IMR-90 (cell line): ENCODE measurements around the gene CADM1. TPM values are rescaled to one million over a fixed set of nuclear protein-coding genes. Genes with fewer than 3 reads are reported as not detected.

Experiments
- ATAC-seq: fragments of 200-7000 bp; cut with Tn5 transposase; 2 replicates; pipeline ENCODE4 v1.9.1; 2020; ENCODE audit warnings: low read depth, mild to moderate bottlenecking, moderate library complexity
- BruUV-seq: library from RNA; stranded (reverse); fragments of 400-500 nt; replicated peaks from 2 replicates; lab custom pipeline; 2021; lab: Mats Ljungman, UMichigan
- CTCF ChIA-PET: fragments of 300-600 bp; formaldehyde crosslinking; extraction: SDS; loops from one replicate; lab custom pipeline; 2021; ENCODE audit warnings: antibody characterized with exemption; lab: Yijun Ruan, JAX
- POLR2A ChIA-PET: fragments of 300-600 bp; sonication (Branson Sonifier 250); formaldehyde crosslinking; loops from one replicate; lab custom pipeline; 2022; ENCODE audit warnings: antibody characterized with exemption; ENCODE audit not compliant: unreplicated experiment; lab: Charles Lee
- DNase-seq: peaks from one replicate; pipeline ENCODE4 v3.0.0; 2013
- H2AFZ ChIP-seq: replicated peaks from 2 replicates; pipeline ENCODE3; 2013; ENCODE audit warnings: low read length, mild to moderate bottlenecking; ENCODE audit not compliant: poor library complexity
- H2AK5ac ChIP-seq: 2 replicates; pipeline ENCODE4 v1.6.1; 2013; ENCODE audit warnings: low read depth, low read length, inconsistent platforms
- H2AK9ac ChIP-seq: replicated peaks from 2 replicates; pipeline ENCODE3; 2013; ENCODE audit warnings: mild to moderate bottlenecking, low read depth, low read length, moderate library complexity; ENCODE audit not compliant: poor library complexity
- H2BK120ac ChIP-seq: 2 replicates; pipeline ENCODE4 v1.6.1; 2013; ENCODE audit warnings: low read depth, low read length, inconsistent platforms
- H2BK15ac ChIP-seq: 3 replicates; pipeline ENCODE4 v1.6.1; 2013; ENCODE audit warnings: low read depth, low read length, inconsistent platforms
- H2BK20ac ChIP-seq: 2 replicates; pipeline ENCODE4 v1.6.1; 2013; ENCODE audit warnings: low read depth, mild to moderate bottlenecking, inconsistent platforms, low read length, moderate library complexity
- H2BK5ac ChIP-seq: 2 replicates; pipeline ENCODE4 v1.6.1; 2013; ENCODE audit warnings: mild to moderate bottlenecking, low read depth, low read length, inconsistent platforms; ENCODE audit not compliant: poor library complexity, severe bottlenecking
- H3K14ac ChIP-seq: replicated peaks from 2 replicates; pipeline ENCODE4 v1.6.1; 2013; ENCODE audit warnings: low read depth, low read length, inconsistent platforms
- H3K18ac ChIP-seq: 2 replicates; pipeline ENCODE4 v1.6.1; 2013; ENCODE audit warnings: low read depth, low read length, control low read depth
- H3K23ac ChIP-seq: 2 replicates; pipeline ENCODE4 v1.6.1; 2013; ENCODE audit warnings: low read depth, low read length, inconsistent platforms
- H3K27ac ChIP-seq: 2 replicates; pipeline ENCODE4 v1.5.1; 2013; ENCODE audit warnings: mild to moderate bottlenecking, control low read depth, low read length; ENCODE audit not compliant: insufficient read depth
- H3K27me3 ChIP-seq: 2 replicates; pipeline ENCODE4 v1.6.1; 2013; ENCODE audit warnings: low read length; ENCODE audit not compliant: control insufficient read depth, insufficient read depth
- H3K36me3 ChIP-seq: 2 replicates; pipeline ENCODE4 v1.6.1; 2013; ENCODE audit warnings: low read length, mixed read lengths; ENCODE audit not compliant: control insufficient read depth, insufficient read depth
- H3K4ac ChIP-seq: 2 replicates; pipeline ENCODE4 v1.6.1; 2013; ENCODE audit warnings: low read depth, low read length, inconsistent platforms
- H3K4me1 ChIP-seq: 2 replicates; pipeline ENCODE4 v1.6.1; 2013; ENCODE audit warnings: low read length, mixed read lengths; ENCODE audit not compliant: control insufficient read depth, insufficient read depth
- H3K4me2 ChIP-seq: 2 replicates; pipeline ENCODE4 v1.6.1; 2013; ENCODE audit warnings: low read depth, mild to moderate bottlenecking, control low read depth, low read length, moderate library complexity
- H3K4me3 ChIP-seq: 2 replicates; pipeline ENCODE4 v1.5.1; 2013; ENCODE audit warnings: low read depth, mild to moderate bottlenecking, control low read depth, low read length, moderate library complexity; ENCODE audit not compliant: insufficient read depth
- H3K56ac ChIP-seq: 2 replicates; pipeline ENCODE4 v1.6.1; 2013; ENCODE audit warnings: low read length, inconsistent platforms; ENCODE audit not compliant: insufficient read depth; ENCODE audit errors: extremely low read depth
- H3K79me1 ChIP-seq, 2 experiments: 2 replicates each; pipeline ENCODE4 v1.6.1; 2013; ENCODE audit warnings: low read length in 2 of 2, inconsistent platforms in 1 of 2, low read depth in 1 of 2
- H3K9ac ChIP-seq: 2 replicates; pipeline ENCODE4 v1.6.1; 2013; ENCODE audit warnings: low read depth, low read length, control low read depth
- H3K9me1 ChIP-seq: 2 replicates; pipeline ENCODE4 v1.6.1; 2013; ENCODE audit warnings: low read length, inconsistent platforms; ENCODE audit not compliant: insufficient read depth
- H3K9me3 ChIP-seq: 2 replicates; pipeline ENCODE4 v1.6.1; 2013; ENCODE audit warnings: low read length; ENCODE audit not compliant: control insufficient read depth, insufficient read depth
- H4K20me1 ChIP-seq: 2 replicates; pipeline ENCODE4 v1.6.1; 2013; ENCODE audit warnings: low read length, inconsistent platforms; ENCODE audit not compliant: insufficient read depth
- H4K5ac ChIP-seq: 2 replicates; pipeline ENCODE4 v1.6.1; 2013; ENCODE audit warnings: mild to moderate bottlenecking, low read depth, low read length, control low read depth
- H4K8ac ChIP-seq, 2 experiments: 2 replicates each; pipeline ENCODE4 v1.6.1; 2013; ENCODE audit warnings: low read depth in 2 of 2, low read length in 2 of 2, control low read depth in 1 of 2, inconsistent platforms in 1 of 2
- H4K91ac ChIP-seq: 2 replicates; pipeline ENCODE4 v1.6.1; 2013; ENCODE audit warnings: low read depth, low read length, inconsistent platforms; ENCODE audit not compliant: insufficient read depth
- CHD1 ChIP-seq: IDR thresholded peaks from 2 replicates; pipeline ENCODE4 v1.6.1; 2012; ENCODE audit warnings: low read depth, low read length, improper control_type of control experiment
- ELK1 ChIP-seq: fragments of 150-350 bp; IDR thresholded peaks from 2 replicates; pipeline ENCODE4 v1.6.1; 2016; ENCODE audit warnings: low read depth, mild to moderate bottlenecking, low read length, moderate library complexity, borderline replicate concordance
- FOS ChIP-seq: fragments of 150-350 bp; IDR thresholded peaks from 2 replicates; pipeline ENCODE4 v1.6.1; 2016; ENCODE audit warnings: low read depth, low read length
- MAFK ChIP-seq: IDR thresholded peaks from 2 replicates; pipeline ENCODE4 v1.6.1; 2012; ENCODE audit warnings: low read depth, low read length, improper control_type of control experiment
- MAZ ChIP-seq: IDR thresholded peaks from 2 replicates; pipeline ENCODE4 v1.6.1; 2012; ENCODE audit warnings: low read depth, mild to moderate bottlenecking, low read length, improper control_type of control experiment, moderate library complexity, borderline replicate concordance
- NFE2L2 ChIP-seq: fragments of 150-350 bp; IDR thresholded peaks from 2 replicates; pipeline ENCODE4 v1.6.1; 2016; ENCODE audit warnings: low read depth, mild to moderate bottlenecking, low read length
- POLR2A ChIP-seq: IDR thresholded peaks from 2 replicates; pipeline ENCODE4 v1.6.1; 2012; ENCODE audit warnings: mild to moderate bottlenecking, low read depth, low read length
- RAD21 ChIP-seq: IDR thresholded peaks from 2 replicates; pipeline ENCODE4 v1.6.1; 2012; ENCODE audit warnings: low read length, improper control_type of control experiment
- RFX5 ChIP-seq: IDR thresholded peaks from 2 replicates; pipeline ENCODE4 v1.8.0; 2012; ENCODE audit warnings: low read depth, mild to moderate bottlenecking, low read length, moderate library complexity
- SMC3 ChIP-seq: fragments of 150-350 bp; IDR thresholded peaks from 2 replicates; pipeline ENCODE4 v1.6.1; 2016; ENCODE audit warnings: low read depth, mild to moderate bottlenecking, antibody characterized with exemption, low read length, moderate library complexity
- USF2 ChIP-seq: fragments of 150-350 bp; IDR thresholded peaks from 2 replicates; pipeline ENCODE4 v1.6.1; 2017; ENCODE audit warnings: mild to moderate bottlenecking, antibody characterized with exemption, low read length, low read depth
- WGBS, 2 experiments: methylation state at CpG; one replicate each; pipeline versions ENCODE4 v1.1.5 to v1.1.7; 2013; ENCODE audit warnings: missing lambda C conversion rate in 2 of 2; ENCODE audit not compliant: insufficient read length in 1 of 2; ENCODE audit errors: extremely low coverage in 2 of 2; 5-methylcytosine and 5-hydroxymethylcytosine counted together
- dilution Hi-C: fragments of 300-500 bp; cut with HindIII; formaldehyde crosslinking; loops from one replicate; pipeline ENCODE4 v1.14.3; 2018; ENCODE audit warnings: low sequenced_read_pairs; ENCODE audit not compliant: unreplicated experiment
- in situ Hi-C: fragments of 300-500 bp; cut with MboI; formaldehyde crosslinking; loops from 3 replicates; pipeline ENCODE4 v1.14.3; 2019; ENCODE audit warnings: low sequenced_read_pairs, inconsistent platforms, mixed read lengths
- intact Hi-C: fragments of 100-400 bp; cut with micrococcal nuclease; formaldehyde crosslinking; loops from 2 replicates; pipeline ENCODE4 v1.10.0; 2022
- polyA plus RNA-seq, 3 experiments: library from polyadenylated mRNA; depleted of rRNA; stranded (reverse); fragments of >200 nt; gene quantifications; 2 replicates each; pipeline ENCODE4 v1.2.3, GENCODE V29; 2012; ENCODE audit warnings: low replicate concordance in 1 of 3
- total RNA-seq: library from RNA; depleted of rRNA; stranded (reverse); fragments of >200 nt; gene quantifications from 2 replicates; pipeline ENCODE4 v1.2.3, GENCODE V29; 2012
- TF ChIP-seq, protein P1 (sequence below): conservative IDR thresholded peaks from 2 replicates; pipeline ENCODE4 v1.5.1; 2012; ENCODE audit warnings: mild to moderate bottlenecking, low read depth, low read length, improper control_type of control experiment

Gene CADM1
- total and polyA plus RNA-seq, 2 of the 4 experiments (the other 2 are of a cell fraction): 28.8 to 77.1 TPM

- ChIA-PET CTCF (no interaction called here), POLR2A (no interaction called here)
- Histone ChIP-seq H3K27me3 (peaks cover 22% of the 10 kb centered on the region), H3K18ac (no peak overlapping the region), H3K14ac (no peak overlapping the region), H3K4me2 (no peak overlapping the region), H2AFZ (no peak overlapping the region), H2AK5ac (no peak overlapping the region), H4K8ac (no peak overlapping the region), H3K79me1 (no peaks in the 10 kb centered on the region), H3K23ac (no peak overlapping the region), H3K9me3 (0 out of 2 replicates have a peak, but pooled peaks cover 2% of the 10 kb centered on the region), H3K4ac (no peak overlapping the region), H3K27ac (no peak overlapping the region), H2AK9ac (no peak overlapping the region), H3K9ac (no peak overlapping the region), H3K36me3 (no peaks in the 10 kb centered on the region), H4K5ac (no peak overlapping the region), H4K20me1 (no peaks in the 10 kb centered on the region), H3K4me3 (no peak overlapping the region), H2BK5ac (no peak overlapping the region), H3K4me1 (no peaks in the 10 kb centered on the region), H3K56ac (no peak overlapping the region), H3K9me1 (no peaks in the 10 kb centered on the region), H4K91ac (no peak overlapping the region), H2BK120ac (no peak overlapping the region), H2BK20ac (no peak overlapping the region), H2BK15ac (no peak overlapping the region)
- 100% methylated on average over 1 of the region's 9 CpGs; no CpG with 5 or more reads in 1 of the 2 experiments for WGBS, 2 experiments
- no peak for DNase-seq
- dilution Hi-C loops: no loop called here
- ATAC-seq: no peak
- in situ Hi-C loops: no loop called here
- TF ChIP-seq FOS (no peak), USF2 (no peak), NFE2L2 (no peak), ELK1 (no peak), RAD21 (no peak), POLR2A (no peak), MAZ (no peak), MAFK (no peak), RFX5 (no peak), CHD1 (no peak), SMC3 (no peak)
- TF ChIP-seq, protein P1, sequence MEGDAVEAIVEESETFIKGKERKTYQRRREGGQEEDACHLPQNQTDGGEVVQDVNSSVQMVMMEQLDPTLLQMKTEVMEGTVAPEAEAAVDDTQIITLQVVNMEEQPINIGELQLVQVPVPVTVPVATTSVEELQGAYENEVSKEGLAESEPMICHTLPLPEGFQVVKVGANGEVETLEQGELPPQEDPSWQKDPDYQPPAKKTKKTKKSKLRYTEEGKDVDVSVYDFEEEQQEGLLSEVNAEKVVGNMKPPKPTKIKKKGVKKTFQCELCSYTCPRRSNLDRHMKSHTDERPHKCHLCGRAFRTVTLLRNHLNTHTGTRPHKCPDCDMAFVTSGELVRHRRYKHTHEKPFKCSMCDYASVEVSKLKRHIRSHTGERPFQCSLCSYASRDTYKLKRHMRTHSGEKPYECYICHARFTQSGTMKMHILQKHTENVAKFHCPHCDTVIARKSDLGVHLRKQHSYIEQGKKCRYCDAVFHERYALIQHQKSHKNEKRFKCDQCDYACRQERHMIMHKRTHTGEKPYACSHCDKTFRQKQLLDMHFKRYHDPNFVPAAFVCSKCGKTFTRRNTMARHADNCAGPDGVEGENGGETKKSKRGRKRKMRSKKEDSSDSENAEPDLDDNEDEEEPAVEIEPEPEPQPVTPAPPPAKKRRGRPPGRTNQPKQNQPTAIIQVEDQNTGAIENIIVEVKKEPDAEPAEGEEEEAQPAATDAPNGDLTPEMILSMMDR: no peak
- no TSS peak for BruUV-seq
- intact Hi-C loops: no loop called here
Measured at GRCh38 chr11:115525531-115526006, 21.4 kb upstream of the CADM1 start.
